ENCODE data around the gene PTCH1. TPM values are rescaled to one million over a fixed set of nuclear protein-coding genes. Genes with fewer than 3 reads are reported as not detected.

Gene PTCH1
- total and polyA plus RNA-seq, 10 of the 15 experiments (the other 5 are each of a cell fraction or from before 2014, with no cell fraction given), result 0.16 to 6.1 (median 2.6) TPM

- peaks cover 0 to 2% of the 10 kb centered on the region in 2 experiments; a peak in 2 of 4 replicates for H3K36me3 ChIP-seq (ENCODE audit: control insufficient read depth in 2 of 2, insufficient read depth in 2 of 2, low read length in 1 of 2)
- BruUV-seq (replicated peaks), result no TSS peak
Observed at GRCh38 chr9:95444160-95444559, 72.6 kb downstream of the PTCH1 start.

More at GRCh38 chr9:95444160-95444559, 72.6 kb downstream of the PTCH1 start:
- TF ChIP-seq BCL11A (IDR thresholded peaks at IDR 0.05; ENCODE audit: low read depth, low read length), result no peak
- no peak for TF ChIP-seq CBX5 (IDR thresholded peaks at IDR 0.05; ENCODE audit: low read depth)
- TF ChIP-seq E2F8 (IDR thresholded peaks at IDR 0.05; ENCODE audit: low read depth, partially characterized antibody), result no peak
- no peak for TF ChIP-seq ETV6 (conservative IDR thresholded peaks at IDR 0.05 in 1 of 2, IDR thresholded peaks at IDR 0.05 in 1 of 2; ENCODE audit: borderline replicate concordance in 1 of 2, low read depth in 1 of 2)
- TF ChIP-seq, protein P1, sequence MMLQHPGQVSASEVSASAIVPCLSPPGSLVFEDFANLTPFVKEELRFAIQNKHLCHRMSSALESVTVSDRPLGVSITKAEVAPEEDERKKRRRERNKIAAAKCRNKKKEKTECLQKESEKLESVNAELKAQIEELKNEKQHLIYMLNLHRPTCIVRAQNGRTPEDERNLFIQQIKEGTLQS (IDR thresholded peaks at IDR 0.05; ENCODE audit: borderline replicate concordance, extremely low read depth, low read depth, low read length), result no peak
- TF ChIP-seq SIN3A (IDR thresholded peaks at IDR 0.05; ENCODE audit: low read depth, low read length), result no peak
- TF ChIP-seq FOXM1 (IDR thresholded peaks at IDR 0.05; ENCODE audit: low read depth, low read length), result no peak
- TF ChIP-seq NR2C1 (IDR thresholded peaks at IDR 0.05), result no peak
- RAD21 ChIA-PET (ENCODE audit: unreplicated experiment), result no interaction called here
- Histone ChIP-seq H3K79me2 (ENCODE audit: control insufficient read depth, insufficient read depth, low read length) (no peaks in the 10 kb centered on the region), H3K4me3 (no peak overlapping the region), H3K27ac (ENCODE audit: control insufficient read depth, insufficient read depth) (no peak overlapping the region), H3K9ac (ENCODE audit: control insufficient read depth, insufficient read depth, low read length) (no peak overlapping the region), H4K20me1 (ENCODE audit: control insufficient read depth, insufficient read depth) (no peaks in the 10 kb centered on the region), H3K4me1 (ENCODE audit: control insufficient read depth, insufficient read depth, low read length) (peaks cover 7% of the 10 kb centered on the region), H3K27me3 (replicated peaks in 1 of 2; ENCODE audit: control insufficient read depth in 2 of 2, insufficient read depth in 2 of 2, low read length in 1 of 2) (no peaks in the 10 kb centered on the region), H2AFZ (ENCODE audit: control insufficient read depth, low read depth, low read length) (no peak overlapping the region), H3K9me3 (replicated peaks; ENCODE audit: control insufficient read depth, insufficient read depth, low read length) (no peaks in the 10 kb centered on the region), H3K4me2 (ENCODE audit: control insufficient read depth, insufficient read depth) (no peak overlapping the region)
- CTCF ChIA-PET, result no interaction called here
- DNase-seq (ENCODE audit: low read depth, low spot score) (no peak), ATAC-seq (no peak), FAIRE-seq (no peak)
- POLR2A ChIA-PET, result no interaction called here
- SMC1A ChIA-PET (ENCODE audit: uncharacterized antibody, unreplicated experiment), result no interaction called here
- 97% methylated on average over 15 of the region's 15 CpGs for WGBS (ENCODE audit: insufficient coverage, insufficient replicate concordance, low lambda C conversion rate, missing lambda C conversion rate)
- intact Hi-C loops (cut with micrococcal nuclease; ENCODE audit: unreplicated experiment), result no loop called here
- in situ Hi-C loops (cut with MboI), result no loop called here

All from GM12878 (cell line).